Breast epithelium (tissue), 4 donors: ENCODE results near the gene TECR. TPM values are rescaled to one million over a fixed set of nuclear protein-coding genes. Genes with fewer than 3 reads are reported as not detected.

ENCODE experiments used
- DNase-seq, 2 donors: peaks; one replicate each; pipeline ENCODE4 v3.0.0-alpha.2; 2019; ENCODE audit warnings: low spot score in 2 of 2
- H3K27ac ChIP-seq, 2 donors: fragments of 200-600 bp; sonication (generic) in 1 of 2; one replicate each; pipeline ENCODE4 v1.5.1; 2016 to 2019; ENCODE audit warnings: mild to moderate bottlenecking in 1 of 2
- H3K27me3 ChIP-seq, 2 donors: fragments of 200-600 bp; sonication (generic) in 1 of 2; one replicate each; pipeline versions ENCODE4 v1.5.1 to v1.6.0; 2017 to 2019; ENCODE audit warnings: control low read depth in 1 of 2, mild to moderate bottlenecking in 1 of 2
- H3K36me3 ChIP-seq: fragments of 200-600 bp; one replicate; pipeline ENCODE4 v1.5.1; 2019
- H3K4me1 ChIP-seq, 2 donors: fragments of 200-600 bp; sonication (generic); one replicate each; pipeline ENCODE4 v1.5.1; 2016 to 2019; ENCODE audit warnings: control low read depth in 1 of 2
- H3K4me3 ChIP-seq, 3 donors: fragments of 200-600 bp; sonication (generic); 1 replicate in 2 of 3; 2 replicates in 1 of 3; pipeline ENCODE4 v1.5.1; 2016 to 2019; ENCODE audit warnings: mild to moderate bottlenecking in 3 of 3, moderate library complexity in 2 of 3
- H3K9me3 ChIP-seq, 2 donors: fragments of 200-600 bp; sonication (generic) in 1 of 2; one replicate each; pipeline ENCODE4 v1.5.1; 2016 to 2019; ENCODE audit warnings: control low read depth in 1 of 2
- CTCF ChIP-seq, 3 donors: fragments of 450-650 bp; IDR thresholded peaks; one replicate each; pipeline ENCODE4 v1.5.1; 2016 to 2017; ENCODE audit warnings: antibody characterized with exemption in 3 of 3, mild to moderate bottlenecking in 3 of 3, moderate library complexity in 3 of 3
- POLR2A ChIP-seq: fragments of 450-650 bp; IDR thresholded peaks from one replicate; pipeline ENCODE4 v1.6.1; 2016; ENCODE audit warnings: antibody characterized with exemption, mild to moderate bottlenecking, moderate library complexity
- POLR2AphosphoS5 ChIP-seq, 3 donors: sonication (generic); formaldehyde crosslinking; IDR thresholded peaks; one replicate each; pipeline ENCODE4 v1.6.1; 2017; ENCODE audit warnings: antibody characterized with exemption in 3 of 3
- intact Hi-C: fragments of 100-400 bp; cut with DNase I; formaldehyde crosslinking; loops from one replicate; pipeline ENCODE4 v1.15.1; 2023; ENCODE audit warnings: low total_unique reads
- total RNA-seq, 3 donors: library from RNA; depleted of rRNA; stranded (reverse); fragments of >200 nt; gene quantifications; one replicate each; pipeline ENCODE4 v1.1.0, GENCODE V29; 2016

The TECR gene
- total RNA-seq, 3 donors from 2014 or later, result 36.1 to 66.9 (median 43.4) TPM

GRCh38 chr19:14560776-14561108 lies 31.3 kb downstream of the TECR start:
- intact Hi-C loops, result loop anchor here (10.0 kb wide), 1 partner anchor 124 kb away; no protein-coding TSS in a partner anchor
- DNase-seq, result no peak
- peaks cover 22 to 30% of the 10 kb centered on the region in 2 donors for H3K4me1 ChIP-seq

GRCh38 chr19:14561249-14561648 lies 31.9 kb downstream of the TECR start:
- TF ChIP-seq CTCF (IDR thresholded peaks at IDR 0.05) (no peak), POLR2A (no peak), POLR2AphosphoS5 (IDR thresholded peaks at IDR 0.05) (no peak)
- Histone ChIP-seq H3K36me3 (no peaks in the 10 kb centered on the region), H3K27me3 (no peaks in the 10 kb centered on the region), H3K9me3 (no peaks in the 10 kb centered on the region), H3K27ac (peak overlapping the region; percentile 82 to 92), H3K4me1 (peaks cover 22 to 30% of the 10 kb centered on the region in 2 donors), H3K4me3 (peak overlapping the region in 1 of 3 donors; percentile 50)
- DNase-seq, result no peak
- intact Hi-C loops, result loop anchor here (10.0 kb wide), 1 partner anchor 124 kb away; no protein-coding TSS in a partner anchor

More at GRCh38 chr19:14560776-14561108, 31.3 kb downstream of the TECR start:
- peak overlapping the region; percentile 82 to 92 for H3K27ac ChIP-seq
- H3K4me3 ChIP-seq, result no peak overlapping the region
- TF ChIP-seq POLR2AphosphoS5 (IDR thresholded peaks at IDR 0.05), result no peak
- no peak for TF ChIP-seq CTCF (IDR thresholded peaks at IDR 0.05)
- TF ChIP-seq POLR2A, result no peak
- H3K27me3 ChIP-seq, result no peaks in the 10 kb centered on the region
- H3K9me3 ChIP-seq, result no peaks in the 10 kb centered on the region
- no peaks in the 10 kb centered on the region for H3K36me3 ChIP-seq

- intact Hi-C loops, result loop anchor here (10.0 kb wide), 1 partner anchor 123 kb away; no protein-coding TSS in a partner anchor
- H3K4me3 ChIP-seq, result peak overlapping the region in 2 of 3 donors; percentile 22 to 50
- peaks cover 18 to 30% of the 10 kb centered on the region in 2 donors for H3K4me1 ChIP-seq
- H3K27ac ChIP-seq, result peak overlapping the region; percentile 82 to 92
- DNase-seq, result peak in 1 of 2 donors; percentile 62
- H3K36me3 ChIP-seq, result no peaks in the 10 kb centered on the region
- H3K9me3 ChIP-seq, result no peaks in the 10 kb centered on the region
- no peaks in the 10 kb centered on the region for H3K27me3 ChIP-seq
- no peak for TF ChIP-seq POLR2AphosphoS5 (IDR thresholded peaks at IDR 0.05)
- TF ChIP-seq CTCF (IDR thresholded peaks at IDR 0.05), result no peak
- no peak for TF ChIP-seq POLR2A
Measured at GRCh38 chr19:14561847-14562351, 32.5 kb downstream of the TECR start.

GRCh38 chr19:14562660-14563589 lies 33.5 kb downstream of the TECR start:
- H3K4me3 ChIP-seq, result peak overlapping the region in 1 of 3 donors; percentile 50
- H3K4me1 ChIP-seq, result peaks cover 18 to 30% of the 10 kb centered on the region in 2 donors
- no peaks in the 10 kb centered on the region for H3K36me3 ChIP-seq
- TF ChIP-seq CTCF (IDR thresholded peaks at IDR 0.05), result no peak
- no peak for TF ChIP-seq POLR2AphosphoS5 (IDR thresholded peaks at IDR 0.05)
- no peak for DNase-seq
- intact Hi-C loops, result loop anchor here (10.0 kb wide), 1 partner anchor 122 kb away; no protein-coding TSS in a partner anchor
- H3K9me3 ChIP-seq, result no peaks in the 10 kb centered on the region
- H3K27me3 ChIP-seq, result no peaks in the 10 kb centered on the region
- H3K27ac ChIP-seq, result peak overlapping the region; percentile 82 to 92

GRCh38 chr19:14563590-14563926 lies 34.2 kb downstream of the TECR start:
- Histone ChIP-seq H3K4me3 (no peak overlapping the region), H3K36me3 (no peaks in the 10 kb centered on the region), H3K4me1 (peaks cover 18 to 30% of the 10 kb centered on the region in 2 donors), H3K27ac (peak overlapping the region; percentile 82 to 92), H3K9me3 (no peaks in the 10 kb centered on the region), H3K27me3 (no peaks in the 10 kb centered on the region)
- intact Hi-C loops, result loop anchor here (10.0 kb wide), 1 partner anchor 121 kb away; no protein-coding TSS in a partner anchor
- no peak for TF ChIP-seq CTCF (IDR thresholded peaks at IDR 0.05)
- no peak for TF ChIP-seq POLR2AphosphoS5 (IDR thresholded peaks at IDR 0.05)
- no peak for TF ChIP-seq POLR2A
- no peak for DNase-seq
